Nephron (organoid): ENCODE data around the gene TAT.
"Not testable (repeated sequence)": the region's sequence is repeated elsewhere in the genome, so short reads cannot be mapped to it uniquely, and the experiment has no call there.

Experiments used
- H3K27ac Mint-ChIP-seq, 3 experiments: 2 replicates each; pipeline ENCODE4 v1.8.0; 2020; ENCODE audit warnings: mixed read lengths in 3 of 3, mild to moderate bottlenecking in 2 of 3, moderate library complexity in 1 of 3
- H3K27me3 Mint-ChIP-seq: 2 replicates; pipeline ENCODE4 v1.8.0; 2021; ENCODE audit warnings: low read depth, mild to moderate bottlenecking, moderate library complexity, mixed read lengths
- H3K36me3 Mint-ChIP-seq: 2 replicates; pipeline ENCODE4 v1.8.0; 2020; ENCODE audit warnings: low read depth, mixed read lengths
- H3K4me1 Mint-ChIP-seq: 2 replicates; pipeline ENCODE4 v1.8.0; 2020; ENCODE audit warnings: mixed read lengths
- H3K4me3 Mint-ChIP-seq, 3 experiments: 2 replicates each; pipeline ENCODE4 v1.8.0; 2020; ENCODE audit warnings: mild to moderate bottlenecking in 3 of 3, mixed read lengths in 3 of 3, moderate library complexity in 2 of 3
- H3K9me3 Mint-ChIP-seq: 2 replicates; pipeline ENCODE4 v1.8.0; 2020; ENCODE audit warnings: mixed read lengths
- TF ChIP-seq, protein P1 (sequence below), 3 experiments: fragments of 200-600 bp; sonication (generic); IDR thresholded peaks; one replicate each; pipeline ENCODE4 v1.5.0; 2021; ENCODE audit warnings: antibody characterized with exemption in 3 of 3; ENCODE audit not compliant: unreplicated experiment in 3 of 3

The TAT gene

DNA sequence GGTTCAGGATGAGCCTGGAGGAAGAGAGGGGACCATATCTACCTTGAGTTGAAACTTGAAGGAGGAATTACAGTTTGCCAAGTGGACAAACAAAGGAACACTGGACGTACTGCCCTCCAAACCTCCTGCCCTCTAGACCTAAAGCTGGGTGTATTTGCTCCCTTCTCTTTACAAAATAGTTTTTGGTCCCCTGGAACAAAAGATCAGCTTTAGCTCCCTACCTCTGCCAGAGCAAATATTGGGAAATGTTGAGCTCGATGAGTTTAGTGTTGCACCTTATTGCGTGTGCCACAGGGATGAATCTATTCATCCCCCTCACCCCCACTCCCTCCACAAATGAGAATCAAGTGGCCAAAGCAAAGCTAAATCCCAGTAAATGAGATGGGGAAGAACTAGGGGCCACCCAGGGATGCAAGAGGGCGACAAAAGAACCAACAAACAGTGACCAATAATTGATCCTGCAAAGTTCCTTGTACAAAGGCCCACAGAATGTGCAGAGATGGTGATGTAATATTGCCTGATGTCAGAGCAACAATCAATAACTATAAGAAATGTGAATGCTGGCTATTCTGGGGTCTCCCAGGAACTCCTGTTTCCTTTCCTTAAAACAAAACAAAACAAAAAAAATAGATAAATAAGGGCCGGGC lies 17.2 kb upstream of the TAT start:
- no peaks in the 10 kb centered on the region for H3K4me1 Mint-ChIP-seq
- no peaks in the 10 kb centered on the region for H3K9me3 Mint-ChIP-seq
- TF ChIP-seq, protein P1, sequence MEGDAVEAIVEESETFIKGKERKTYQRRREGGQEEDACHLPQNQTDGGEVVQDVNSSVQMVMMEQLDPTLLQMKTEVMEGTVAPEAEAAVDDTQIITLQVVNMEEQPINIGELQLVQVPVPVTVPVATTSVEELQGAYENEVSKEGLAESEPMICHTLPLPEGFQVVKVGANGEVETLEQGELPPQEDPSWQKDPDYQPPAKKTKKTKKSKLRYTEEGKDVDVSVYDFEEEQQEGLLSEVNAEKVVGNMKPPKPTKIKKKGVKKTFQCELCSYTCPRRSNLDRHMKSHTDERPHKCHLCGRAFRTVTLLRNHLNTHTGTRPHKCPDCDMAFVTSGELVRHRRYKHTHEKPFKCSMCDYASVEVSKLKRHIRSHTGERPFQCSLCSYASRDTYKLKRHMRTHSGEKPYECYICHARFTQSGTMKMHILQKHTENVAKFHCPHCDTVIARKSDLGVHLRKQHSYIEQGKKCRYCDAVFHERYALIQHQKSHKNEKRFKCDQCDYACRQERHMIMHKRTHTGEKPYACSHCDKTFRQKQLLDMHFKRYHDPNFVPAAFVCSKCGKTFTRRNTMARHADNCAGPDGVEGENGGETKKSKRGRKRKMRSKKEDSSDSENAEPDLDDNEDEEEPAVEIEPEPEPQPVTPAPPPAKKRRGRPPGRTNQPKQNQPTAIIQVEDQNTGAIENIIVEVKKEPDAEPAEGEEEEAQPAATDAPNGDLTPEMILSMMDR (IDR thresholded peaks at IDR 0.05; ENCODE audit: unreplicated experiment in 3 of 3), result no peak
- H3K4me3 Mint-ChIP-seq, result no peak overlapping the region
- no peaks in the 10 kb centered on the region for H3K36me3 Mint-ChIP-seq
- peaks cover 12% of the 10 kb centered on the region for H3K27me3 Mint-ChIP-seq
- no peak overlapping the region for H3K27ac Mint-ChIP-seq

- H3K27ac Mint-ChIP-seq, result no peak overlapping the region
- no peaks in the 10 kb centered on the region for H3K36me3 Mint-ChIP-seq
- H3K27me3 Mint-ChIP-seq, result peaks cover 12% of the 10 kb centered on the region
- no peak overlapping the region for H3K4me3 Mint-ChIP-seq
- TF ChIP-seq, protein P1 (IDR thresholded peaks at IDR 0.05; ENCODE audit: unreplicated experiment in 3 of 3), result no peak
- H3K9me3 Mint-ChIP-seq, result no peaks in the 10 kb centered on the region
- H3K4me1 Mint-ChIP-seq, result no peaks in the 10 kb centered on the region
These were observed 16.4 kb upstream of the TAT start for GRCh38 chr16:71593048-71593999.

- TF ChIP-seq, protein P1 (IDR thresholded peaks at IDR 0.05; ENCODE audit: unreplicated experiment in 3 of 3), result no peak
- no peak overlapping the region for H3K27ac Mint-ChIP-seq
- H3K4me1 Mint-ChIP-seq, result no peaks in the 10 kb centered on the region
- no peaks in the 10 kb centered on the region for H3K36me3 Mint-ChIP-seq
- peaks cover 14% of the 10 kb centered on the region for H3K27me3 Mint-ChIP-seq
- H3K4me3 Mint-ChIP-seq, result no peak overlapping the region
- H3K9me3 Mint-ChIP-seq, result peaks cover 4% of the 10 kb centered on the region
These were observed 15.0 kb upstream of the TAT start for GRCh38 chr16:71591917-71592316.

DNA sequence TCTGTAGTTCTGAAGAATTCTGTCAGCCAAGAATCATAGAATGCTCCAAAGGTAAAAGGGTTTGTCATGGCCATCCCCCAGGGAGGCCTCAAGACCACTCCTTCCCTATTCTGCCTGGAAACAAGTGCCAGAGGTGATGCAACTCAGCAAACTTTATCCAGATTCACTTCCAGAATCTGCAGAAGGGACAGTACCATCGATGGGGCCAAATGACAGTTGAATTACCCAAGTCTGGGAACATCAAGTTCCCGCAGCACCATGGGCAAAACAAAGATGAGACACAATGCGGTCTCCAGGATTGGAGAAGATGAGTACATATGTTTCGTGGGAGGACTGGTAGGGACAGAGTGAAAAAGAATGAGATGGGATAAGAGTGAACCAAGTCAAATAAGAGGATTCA lies 13.7 kb upstream of the TAT start:
- H3K27me3 Mint-ChIP-seq, result peaks cover 24% of the 10 kb centered on the region
- peaks cover 4% of the 10 kb centered on the region for H3K9me3 Mint-ChIP-seq
- H3K4me1 Mint-ChIP-seq, result no peaks in the 10 kb centered on the region
- TF ChIP-seq, protein P1 (IDR thresholded peaks at IDR 0.05; ENCODE audit: unreplicated experiment in 3 of 3), result no peak
- H3K27ac Mint-ChIP-seq, result no peak overlapping the region
- H3K36me3 Mint-ChIP-seq, result no peaks in the 10 kb centered on the region
- H3K4me3 Mint-ChIP-seq, result no peak overlapping the region

GRCh38 chr16:71590071-71590470 lies 13.2 kb upstream of the TAT start:
- not testable (repeated sequence) for H3K27ac Mint-ChIP-seq, H3K4me1 Mint-ChIP-seq, H3K36me3 Mint-ChIP-seq, H3K9me3 Mint-ChIP-seq, H3K4me3 Mint-ChIP-seq
- peaks cover 27% of the 10 kb centered on the region for H3K27me3 Mint-ChIP-seq

- H3K27ac Mint-ChIP-seq, H3K4me1 Mint-ChIP-seq, H3K9me3 Mint-ChIP-seq, H3K36me3 Mint-ChIP-seq, H3K4me3 Mint-ChIP-seq: not testable (repeated sequence)
- peaks cover 35% of the 10 kb centered on the region for H3K27me3 Mint-ChIP-seq
These were observed 12.4 kb upstream of the TAT start for GRCh38 chr16:71589334-71589733.
